ENCODE results near the gene RNU1-2. TPM values are rescaled to one million over a fixed set of nuclear protein-coding genes. Genes with fewer than 3 reads are reported as not detected.
"Not testable (repeated sequence)": the region's sequence is repeated elsewhere in the genome, so short reads cannot be mapped to it uniquely, and the experiment has no call there.

RNU1-2 gene
- total and polyA plus RNA-seq, 7 experiments from 2014 or later: 2,341 to 4,458 (median 3,337) TPM; not detected in 2

- H3K36me3 Mint-ChIP-seq; H3K9me3 Mint-ChIP-seq; ATAC-seq; H3K4me1 ChIP-seq (ENCODE audit: control insufficient read depth in 2 of 2, insufficient read depth in 2 of 2, low read length in 2 of 2); H3K36me3 ChIP-seq (ENCODE audit: control insufficient read depth in 2 of 3, insufficient read depth in 3 of 3, low read length in 3 of 3); DNase-seq; CTCF ChIA-PET; POLR2A ChIA-PET; H3K9me3 ChIP-seq (ENCODE audit: control insufficient read depth in 2 of 3, low read length in 3 of 3); H3K27me3 ChIP-seq (ENCODE audit: control insufficient read depth in 2 of 2, insufficient read depth in 2 of 2, low read length in 2 of 2): not testable (repeated sequence)
- peaks cover 0 to 38% (median 0%) of the 10 kb centered on the region in 5 donors for H3K27me3 Mint-ChIP-seq
- peak overlapping the region; percentile 90 to 100 (median 99) for H3K27ac Mint-ChIP-seq
- Histone ChIP-seq H3K27ac (ENCODE audit: low read depth, low read length) (peak overlapping the region; percentile 93), H3K4me3 (ENCODE audit: low read length) (peak overlapping the region; percentile 53)
- intact Hi-C loops (cut with micrococcal nuclease): loop anchor here in 1 of 2 donors (5.0 kb wide), 1 partner anchor 383 kb away; the partner anchor contains the start of gene RNU1-1
- H3K4me1 Mint-ChIP-seq: peaks cover 17 to 41% (median 35%) of the 10 kb centered on the region in 7 donors
- peak overlapping the region; percentile 64 to 94 (median 90) for H3K4me3 Mint-ChIP-seq
Measured at GRCh38 chr1:16895233-16895597, 565 bp upstream of the RNU1-2 start.

DNA sequence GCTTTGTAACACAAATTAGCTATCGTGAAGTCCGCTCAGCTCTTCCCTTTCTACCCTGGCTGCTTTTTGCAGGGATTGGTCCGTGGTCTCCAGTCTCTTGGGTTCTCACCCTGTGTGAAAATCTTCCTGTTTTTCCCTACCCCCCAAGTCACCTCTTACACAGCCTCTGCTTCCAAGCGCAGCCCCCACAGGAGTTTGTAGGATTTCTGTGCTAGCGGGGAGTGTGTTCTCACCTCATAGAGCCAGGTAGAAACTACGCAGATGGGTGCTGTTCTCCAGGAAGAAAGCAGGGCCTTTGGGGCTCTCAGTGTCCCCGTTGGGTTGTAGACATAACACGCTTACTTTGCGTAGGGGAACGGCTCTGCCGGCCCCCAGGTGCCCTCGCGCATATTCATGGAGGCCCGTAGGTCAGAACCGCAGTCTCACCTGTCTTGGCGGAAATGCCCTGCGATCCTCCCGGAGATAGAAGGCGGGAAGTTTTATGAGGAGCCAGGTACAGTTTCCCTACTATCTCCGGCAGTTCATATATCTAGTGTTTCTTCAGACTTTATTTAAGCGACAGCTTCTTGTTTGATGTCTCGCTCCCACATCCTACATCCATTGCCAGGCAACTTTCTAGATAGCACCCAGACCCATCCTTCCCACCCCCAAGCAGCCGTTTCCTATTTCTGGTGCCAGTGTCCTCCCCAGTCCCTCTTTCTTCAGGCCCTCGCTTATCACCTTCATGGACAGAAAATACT lies 706 bp downstream of the RNU1-2 start:
- ChIA-PET CTCF (interaction anchor here (1.3 kb wide), 1 partner anchor 9 kb away, joined by 3 read pairs; no protein-coding TSS in a partner anchor), POLR2A (interaction anchor here (0.5 to 1.6 kb wide), 5 partner anchors 9 to 743 kb away, joined by 3 to 30 read pairs (median 3); no protein-coding TSS in a partner anchor)
- H3K27me3 ChIP-seq (ENCODE audit: control insufficient read depth in 2 of 2, insufficient read depth in 2 of 2, low read length in 2 of 2); H3K36me3 ChIP-seq (ENCODE audit: control insufficient read depth in 2 of 3, insufficient read depth in 3 of 3, low read length in 3 of 3); H3K36me3 Mint-ChIP-seq; H3K9me3 ChIP-seq (ENCODE audit: control insufficient read depth in 2 of 3, low read length in 3 of 3); H3K9me3 Mint-ChIP-seq; H3K4me1 ChIP-seq (ENCODE audit: control insufficient read depth in 2 of 2, insufficient read depth in 2 of 2, low read length in 2 of 2): not testable (repeated sequence)
- Histone ChIP-seq H3K27ac (ENCODE audit: low read depth, low read length) (peak overlapping the region; percentile 93), H3K4me3 (ENCODE audit: low read length) (peak overlapping the region; percentile 59)
- intact Hi-C loops (cut with micrococcal nuclease): loop anchor here (1.0 to 5.0 kb wide), 2 partner anchors 8 to 384 kb away; partner anchors contain the start of gene RNU1-1 (in 1 of the 2)
- ATAC-seq (peak; percentile 4), DNase-seq (peak; percentile 52 to 83 (median 61))
- H3K27ac Mint-ChIP-seq: peak overlapping the region; percentile 94 to 100 (median 99)
- H3K27me3 Mint-ChIP-seq: peaks cover 0 to 27% (median 0%) of the 10 kb centered on the region in 5 donors
- H3K4me1 Mint-ChIP-seq: peaks cover 27 to 47% (median 42%) of the 10 kb centered on the region in 7 donors
- peak overlapping the region; percentile 75 to 94 (median 90) for H3K4me3 Mint-ChIP-seq

DNA sequence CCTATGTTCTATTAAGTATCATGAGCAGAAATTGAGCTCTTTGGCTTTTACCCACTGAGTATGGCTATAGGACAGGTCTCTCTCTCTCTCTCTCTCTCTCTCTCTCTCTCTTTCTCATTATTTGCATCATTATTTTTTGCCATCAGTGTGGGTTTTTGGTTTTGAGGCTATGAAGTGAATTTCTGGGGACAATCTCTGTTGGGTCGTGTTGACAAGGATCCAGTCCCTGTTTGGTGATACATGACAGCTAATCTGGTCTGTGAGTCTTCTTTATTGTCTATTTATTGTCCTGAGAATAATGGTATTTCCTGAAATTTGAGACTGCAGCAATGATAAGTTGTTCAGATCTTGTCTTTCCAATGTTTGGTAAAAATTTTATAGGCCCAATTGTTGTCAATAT lies 1.9 kb downstream of the RNU1-2 start:
- H3K4me1 ChIP-seq (ENCODE audit: control insufficient read depth in 2 of 2, insufficient read depth in 2 of 2, low read length in 2 of 2); H3K27ac ChIP-seq (ENCODE audit: low read depth, low read length); H3K27me3 ChIP-seq (ENCODE audit: control insufficient read depth in 2 of 2, insufficient read depth in 2 of 2, low read length in 2 of 2); H3K36me3 ChIP-seq (ENCODE audit: control insufficient read depth in 2 of 3, insufficient read depth in 3 of 3, low read length in 3 of 3); H3K36me3 Mint-ChIP-seq; H3K9me3 ChIP-seq (ENCODE audit: control insufficient read depth in 2 of 3, low read length in 3 of 3); ATAC-seq; CTCF ChIA-PET; H3K4me3 ChIP-seq (ENCODE audit: low read length); H3K9me3 Mint-ChIP-seq; DNase-seq: not testable (repeated sequence)
- peaks cover 31 to 55% (median 52%) of the 10 kb centered on the region in 7 donors for H3K4me1 Mint-ChIP-seq
- POLR2A ChIA-PET: interaction anchor here (0.7 to 1.0 kb wide), 3 partner anchors 10 to 156 kb away, joined by 3 read pairs; partner anchors contain the start of gene SDHB
- peak overlapping the region; percentile 26 to 100 (median 86) for H3K27ac Mint-ChIP-seq
- H3K4me3 Mint-ChIP-seq: peak overlapping the region in 9 of 10 donors; percentile 3 to 83 (median 75)
- peaks cover 0 to 16% (median 0%) of the 10 kb centered on the region in 5 donors for H3K27me3 Mint-ChIP-seq
- intact Hi-C loops (cut with micrococcal nuclease): loop anchor here in 1 of 2 donors (5.0 kb wide), 1 partner anchor 385 kb away; the partner anchor contains the start of gene RNU1-1

DNA sequence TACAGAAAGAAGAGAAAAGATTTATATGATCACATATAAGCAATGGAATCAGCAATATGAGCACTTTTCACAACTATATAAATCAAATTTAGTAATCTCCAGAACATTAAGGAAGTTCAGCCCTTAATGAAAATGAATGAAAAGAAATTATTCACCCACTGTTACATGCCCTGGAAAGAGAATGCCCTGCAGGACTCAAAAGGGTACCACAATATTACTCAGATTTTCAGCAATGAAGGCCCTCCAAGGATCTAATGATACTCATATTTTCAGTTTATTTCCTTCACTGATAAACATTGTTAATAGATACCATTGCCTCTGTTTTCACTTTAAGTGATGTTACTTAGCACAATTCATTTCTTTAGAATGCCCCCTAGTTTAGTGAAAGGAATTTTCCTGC lies 2.5 kb downstream of the RNU1-2 start:
- ATAC-seq; H3K27me3 ChIP-seq (ENCODE audit: control insufficient read depth in 2 of 2, insufficient read depth in 2 of 2, low read length in 2 of 2); H3K27ac ChIP-seq (ENCODE audit: low read depth, low read length); H3K36me3 Mint-ChIP-seq; H3K36me3 ChIP-seq (ENCODE audit: control insufficient read depth in 2 of 3, insufficient read depth in 3 of 3, low read length in 3 of 3); H3K4me3 ChIP-seq (ENCODE audit: low read length); H3K9me3 Mint-ChIP-seq; DNase-seq; CTCF ChIA-PET; H3K9me3 ChIP-seq (ENCODE audit: control insufficient read depth in 2 of 3, low read length in 3 of 3): not testable (repeated sequence)
- H3K4me1 ChIP-seq (ENCODE audit: control insufficient read depth in 2 of 2, insufficient read depth in 2 of 2, low read length in 2 of 2): peaks cover 10 to 14% of the 10 kb centered on the region in 2 donors
- peaks cover 35 to 61% (median 59%) of the 10 kb centered on the region in 7 donors for H3K4me1 Mint-ChIP-seq
- H3K27ac Mint-ChIP-seq: peak overlapping the region in 8 of 9 donors; percentile 26 to 99 (median 84)
- H3K4me3 Mint-ChIP-seq: peak overlapping the region in 1 of 10 donors; percentile 71
- POLR2A ChIA-PET: interaction anchor here (0.7 to 1.8 kb wide), 3 partner anchors 9 to 155 kb away, joined by 3 to 5 read pairs (median 3); partner anchors contain the start of gene SDHB
- intact Hi-C loops (cut with micrococcal nuclease): loop anchor here in 1 of 2 donors (5.0 kb wide), 1 partner anchor 386 kb away; the partner anchor contains the start of gene RNU1-1
- H3K27me3 Mint-ChIP-seq: peaks cover 0 to 12% (median 0%) of the 10 kb centered on the region in 5 donors

- not testable (repeated sequence) for H3K9me3 ChIP-seq (ENCODE audit: control insufficient read depth in 2 of 3, low read length in 3 of 3); DNase-seq; ATAC-seq; H3K36me3 Mint-ChIP-seq; H3K36me3 ChIP-seq (ENCODE audit: control insufficient read depth in 2 of 3, insufficient read depth in 3 of 3, low read length in 3 of 3); H3K27ac Mint-ChIP-seq; H3K27ac ChIP-seq (ENCODE audit: low read depth, low read length); H3K27me3 ChIP-seq (ENCODE audit: control insufficient read depth in 2 of 2, insufficient read depth in 2 of 2, low read length in 2 of 2); H3K4me3 Mint-ChIP-seq; H3K9me3 Mint-ChIP-seq; H3K27me3 Mint-ChIP-seq; H3K4me3 ChIP-seq (ENCODE audit: low read length)
- H3K4me1 Mint-ChIP-seq: peaks cover 40 to 67% (median 65%) of the 10 kb centered on the region in 7 donors
- intact Hi-C loops (cut with micrococcal nuclease): loop anchor here in 1 of 2 donors (5.0 kb wide), 1 partner anchor 387 kb away; the partner anchor contains the start of gene RNU1-1
- POLR2A ChIA-PET: interaction anchor here (0.6 to 1.8 kb wide), 4 partner anchors 10 to 192 kb away, joined by 3 to 5 read pairs (median 3); no protein-coding TSS in a partner anchor
- peaks cover 12 to 17% of the 10 kb centered on the region in 2 donors for H3K4me1 ChIP-seq (ENCODE audit: control insufficient read depth in 2 of 2, insufficient read depth in 2 of 2, low read length in 2 of 2)
- CTCF ChIA-PET: interaction anchor here (1.4 kb wide), 1 partner anchor 192 kb away, joined by 4 read pairs; no protein-coding TSS in a partner anchor
Measured at GRCh38 chr1:16899020-16899419, 3.2 kb downstream of the RNU1-2 start.

DNA sequence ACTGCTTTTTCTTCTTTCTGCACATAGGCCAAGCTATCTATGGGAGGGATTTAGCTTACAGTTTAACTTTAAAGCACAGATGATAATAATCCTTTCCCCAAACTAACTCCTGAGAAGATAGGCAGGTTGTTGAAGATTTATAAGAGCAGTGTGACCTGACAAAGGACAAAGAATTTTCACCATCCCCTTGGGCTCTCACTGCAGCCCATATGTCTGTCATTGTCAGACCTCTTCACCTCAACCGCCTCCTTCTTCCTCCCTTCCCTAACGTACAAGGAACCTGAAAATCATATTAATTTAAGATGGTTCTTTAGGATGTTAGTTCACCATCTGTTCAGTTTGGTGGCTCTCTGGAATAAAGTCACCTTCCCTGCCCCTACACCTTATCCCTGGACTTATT lies 5.0 kb downstream of the RNU1-2 start:
- intact Hi-C loops (cut with micrococcal nuclease): loop anchor here in 1 of 2 donors (10.0 kb wide), 2 partner anchors 1066 to 1376 kb away; partner anchors contain the start of genes CASP9 and DNAJC16
- Histone ChIP-seq H3K36me3 (ENCODE audit: control insufficient read depth in 2 of 3, insufficient read depth in 3 of 3, low read length in 3 of 3) (no peaks in the 10 kb centered on the region), H3K9me3 (ENCODE audit: control insufficient read depth in 2 of 3, low read length in 3 of 3) (no peaks in the 10 kb centered on the region), H3K4me1 (ENCODE audit: control insufficient read depth in 2 of 2, insufficient read depth in 2 of 2, low read length in 2 of 2) (peaks cover 17 to 30% of the 10 kb centered on the region in 2 donors), H3K27ac (ENCODE audit: low read depth, low read length) (no peak overlapping the region), H3K4me3 (ENCODE audit: low read length) (no peak overlapping the region), H3K27me3 (ENCODE audit: control insufficient read depth in 2 of 2, insufficient read depth in 2 of 2, low read length in 2 of 2) (no peaks in the 10 kb centered on the region)
- H3K27ac Mint-ChIP-seq: peak overlapping the region in 4 of 9 donors; percentile 23 to 75 (median 45)
- H3K4me3 Mint-ChIP-seq: peak overlapping the region in 4 of 10 donors; percentile 9 to 40 (median 24)
- ATAC-seq: no peak
- POLR2A ChIA-PET: no interaction called here
- no peaks in the 10 kb centered on the region for H3K36me3 Mint-ChIP-seq
- H3K9me3 Mint-ChIP-seq: peaks cover 0 to 3% (median 0%) of the 10 kb centered on the region in 11 donors
- H3K4me1 Mint-ChIP-seq: peaks cover 37 to 58% (median 54%) of the 10 kb centered on the region in 7 donors
- peaks cover 0 to 4% (median 0%) of the 10 kb centered on the region in 5 donors for H3K27me3 Mint-ChIP-seq
- CTCF ChIA-PET: no interaction called here
- no peak for DNase-seq

Data from naive thymus-derived CD4-positive, alpha-beta T cell (primary cell).